Kidney (tissue), 14 donors: ENCODE data around the gene SORT1. TPM values are rescaled to one million over a fixed set of nuclear protein-coding genes. Genes with fewer than 3 reads are reported as not detected.

Experiments
- DNase-seq, 5 donors: peaks; one replicate each; pipeline ENCODE4 v3.0.0-alpha.2; 2013 to 2020
- FAIRE-seq: peaks from 2 replicates; lab custom pipeline; 2012; peaks lifted over from hg19 to GRCh38; lab: Jason Lieb, UNC
- H3K27ac ChIP-seq, 2 donors: one replicate each; pipeline ENCODE4 v1.7.0; 2013; ENCODE audit warnings: low read depth in 2 of 2, low read length in 2 of 2, inconsistent platforms in 1 of 2
- H3K27me3 ChIP-seq: one replicate; pipeline ENCODE4 v1.7.1; 2013; ENCODE audit warnings: low read length, inconsistent platforms; ENCODE audit not compliant: control insufficient read depth, insufficient read depth
- H3K36me3 ChIP-seq, 3 donors: one replicate each; pipeline versions ENCODE4 v1.7.0 to v1.7.1; 2013; ENCODE audit warnings: low read length in 3 of 3, control low read depth in 1 of 3, inconsistent platforms in 1 of 3; ENCODE audit not compliant: insufficient read depth in 3 of 3, control insufficient read depth in 2 of 3
- H3K4me1 ChIP-seq, 3 donors: one replicate each; pipeline versions ENCODE4 v1.7.0 to v1.7.1; 2013; ENCODE audit warnings: low read length in 3 of 3, inconsistent platforms in 1 of 3, low read depth in 1 of 3; ENCODE audit not compliant: control insufficient read depth in 2 of 3, insufficient read depth in 2 of 3
- H3K4me3 ChIP-seq, 3 donors: one replicate each; pipeline versions ENCODE4 v1.7.0 to v1.8.1; 2013; ENCODE audit warnings: low read length in 3 of 3, control low read depth in 1 of 3, inconsistent platforms in 1 of 3
- H3K9ac ChIP-seq, 3 donors: one replicate each; pipeline versions ENCODE4 v1.7.0 to v1.7.1; 2013; ENCODE audit warnings: low read length in 3 of 3, control low read depth in 1 of 3, inconsistent platforms in 1 of 3
- H3K9me3 ChIP-seq, 3 donors: one replicate each; pipeline versions ENCODE4 v1.7.0 to v1.7.1; 2013; ENCODE audit warnings: low read length in 3 of 3, control low read depth in 1 of 3, inconsistent platforms in 1 of 3; ENCODE audit not compliant: control insufficient read depth in 2 of 3, insufficient read depth in 1 of 3
- CTCF ChIP-seq: IDR thresholded peaks from 3 replicates; pipeline ENCODE4 v1.5.1; 2012; ENCODE audit warnings: mild to moderate bottlenecking, moderate library complexity, borderline replicate concordance; ENCODE audit not compliant: insufficient read depth; ENCODE audit errors: extremely low read depth
- intact Hi-C: fragments of 100-400 bp; cut with DNase I; formaldehyde crosslinking; loops from one replicate; pipeline ENCODE4 v1.11.1; 2022
- polyA plus RNA-seq: library from polyadenylated mRNA; stranded (reverse); fragments of 350-450 nt; fragmentation: Illumina TruSeq; extraction: RNeasy Lipid Tissue Mini Kit (QIAGEN cat#74804); gene quantifications from one replicate; pipeline ENCODE4 v1.2.3, GENCODE V29; 2014; ENCODE audit warnings: low read depth, low replicate concordance; ENCODE audit not compliant: insufficient read depth
- total RNA-seq: library from RNA; stranded (reverse); fragmentation: NEBNext Ultra II Directional; extraction: Animal tissue kit (Norgen Biotek cat#: 25700); gene quantifications from one replicate; pipeline ENCODE4 v1.2.1, GENCODE V29; 2021
- donor health status: control.
- donor health status: control.
- donor health status: control.
- donor health status: control.
- donor health status: control.
- donor health status: DM: yes; HTN: yes; CAD: no.
- donor health status: Normal renal cell carcinoma (clear cell type).

The SORT1 gene
- total and polyA plus RNA-seq, 2 donors from 2014 or later, result 33.5 to 169 TPM

GRCh38 chr1:109357616-109358015 is 40.1 kb downstream of the SORT1 start:
- no peak overlapping the region for H3K4me3 ChIP-seq
- no peak for TF ChIP-seq CTCF
- H3K4me1 ChIP-seq, result no peaks in the 10 kb centered on the region
- peaks cover 0 to 9% (median 0%) of the 10 kb centered on the region in 3 donors for H3K36me3 ChIP-seq
- peak in 2 of 5 donors; percentile 30 to 49 for DNase-seq
- no peak overlapping the region for H3K9ac ChIP-seq
- H3K27me3 ChIP-seq, result no peaks in the 10 kb centered on the region
- no peak overlapping the region for H3K27ac ChIP-seq
- no peaks in the 10 kb centered on the region for H3K9me3 ChIP-seq
- no peak for FAIRE-seq
- intact Hi-C loops, result no loop called here

- no peak for DNase-seq
- Histone ChIP-seq H3K9me3 (no peaks in the 10 kb centered on the region), H3K36me3 (peaks cover 0 to 9% (median 3%) of the 10 kb centered on the region in 3 donors), H3K4me3 (no peak overlapping the region), H3K27ac (no peak overlapping the region), H3K27me3 (no peaks in the 10 kb centered on the region), H3K9ac (no peak overlapping the region), H3K4me1 (no peaks in the 10 kb centered on the region)
- intact Hi-C loops, result no loop called here
- no peak for FAIRE-seq
- TF ChIP-seq CTCF, result no peak
These were observed 40.8 kb downstream of the SORT1 start for GRCh38 chr1:109356915-109357314.

GRCh38 chr1:109356505-109356904 is 41.2 kb downstream of the SORT1 start:
- no peak for FAIRE-seq
- no peak for TF ChIP-seq CTCF
- H3K36me3 ChIP-seq, result peaks cover 0 to 12% (median 7%) of the 10 kb centered on the region in 3 donors
- H3K9me3 ChIP-seq, result no peaks in the 10 kb centered on the region
- H3K4me1 ChIP-seq, result no peaks in the 10 kb centered on the region
- peak in 2 of 5 donors; percentile 22 to 59 for DNase-seq
- H3K9ac ChIP-seq, result no peak overlapping the region
- no peak overlapping the region for H3K4me3 ChIP-seq
- H3K27ac ChIP-seq, result no peak overlapping the region
- intact Hi-C loops, result no loop called here
- no peaks in the 10 kb centered on the region for H3K27me3 ChIP-seq

GRCh38 chr1:109354929-109355328 is 42.8 kb downstream of the SORT1 start:
- H3K9me3 ChIP-seq, result no peaks in the 10 kb centered on the region
- no peak overlapping the region for H3K4me3 ChIP-seq
- H3K27me3 ChIP-seq, result no peaks in the 10 kb centered on the region
- H3K36me3 ChIP-seq, result peaks cover 0 to 19% (median 17%) of the 10 kb centered on the region in 3 donors
- H3K27ac ChIP-seq, result no peak overlapping the region
- intact Hi-C loops, result no loop called here
- no peaks in the 10 kb centered on the region for H3K4me1 ChIP-seq
- FAIRE-seq (no peak), DNase-seq (peak in 4 of 5 donors; percentile 59 to 74 (median 66))
- TF ChIP-seq CTCF, result no peak
- H3K9ac ChIP-seq, result no peak overlapping the region
